ENCODE data around the gene LYG2.
"Not testable (repeated sequence)": the region's sequence is repeated elsewhere in the genome, so short reads cannot be mapped to it uniquely, and the experiment has no call there.

LYG2 gene, protein sequence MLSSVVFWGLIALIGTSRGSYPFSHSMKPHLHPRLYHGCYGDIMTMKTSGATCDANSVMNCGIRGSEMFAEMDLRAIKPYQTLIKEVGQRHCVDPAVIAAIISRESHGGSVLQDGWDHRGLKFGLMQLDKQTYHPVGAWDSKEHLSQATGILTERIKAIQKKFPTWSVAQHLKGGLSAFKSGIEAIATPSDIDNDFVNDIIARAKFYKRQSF

DNA sequence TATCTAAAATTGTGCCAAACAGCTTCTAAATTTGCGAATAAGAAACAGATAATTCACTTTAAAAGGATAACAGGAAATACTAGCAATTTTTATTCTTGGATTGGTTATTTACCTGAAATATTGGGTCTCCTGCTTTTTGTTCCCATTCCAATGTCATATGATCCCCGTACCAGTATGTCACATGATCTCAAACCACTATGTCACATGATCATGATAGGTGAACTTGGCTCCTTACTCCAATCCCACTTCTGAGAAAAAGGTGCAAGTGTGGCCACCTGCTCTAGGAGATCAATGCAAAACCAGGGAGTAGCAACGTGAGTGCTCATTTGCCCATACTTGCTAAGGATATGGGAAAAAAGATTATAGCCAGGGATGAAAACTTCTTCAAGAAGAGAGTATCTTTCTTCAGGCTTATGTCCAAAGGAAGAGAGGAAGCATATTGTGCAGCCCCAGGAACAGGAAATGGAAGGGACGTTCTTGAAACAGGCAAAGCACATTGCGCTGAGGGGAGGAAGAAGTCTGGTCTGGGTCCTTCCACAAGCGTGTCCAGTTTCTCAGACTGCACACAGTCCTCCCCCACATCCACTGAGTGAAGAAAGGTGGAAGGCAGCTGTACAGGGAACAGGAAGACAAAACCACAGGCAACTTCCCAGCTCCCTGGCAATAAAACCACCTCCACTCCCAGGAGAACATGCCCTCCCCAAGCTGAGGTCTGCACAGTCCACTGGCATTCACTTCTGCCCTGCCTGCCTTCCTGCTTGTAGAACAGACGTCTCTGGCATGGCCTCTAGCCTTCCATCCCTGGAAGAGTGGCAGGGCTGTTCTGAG, at the start of gene LYG2:
Gene LYG2 (minus strand): TSS at position 176 of the 828 bp plus-strand sequence. CDS start 1,406 bp downstream, outside the sequence.
- FAIRE-seq, result no peak

DNA sequence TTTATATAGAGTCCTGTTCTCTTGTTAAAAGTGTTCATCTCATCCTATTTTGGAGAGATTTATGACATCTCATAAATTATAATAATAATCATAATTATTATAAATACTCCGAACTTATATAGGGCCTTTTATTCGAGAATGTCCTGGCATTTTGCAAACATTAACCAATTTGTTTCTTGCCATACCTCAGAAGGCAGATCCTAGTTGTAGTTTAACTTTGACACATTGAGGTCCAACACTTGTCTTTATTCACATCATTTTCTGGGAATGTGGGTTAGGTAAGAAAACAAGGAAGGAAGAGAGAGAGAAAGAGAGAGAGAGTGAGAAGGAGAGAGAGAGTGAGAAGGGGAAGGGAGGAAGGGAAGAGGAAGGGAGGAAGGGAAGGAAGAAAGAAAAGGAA, 45.6 kb upstream of the LYG2 start, which contains the start of gene LYG1:
Gene LYG1 (minus strand): TSS at position 101 of the 400 bp plus-strand sequence. CDS start 5,527 bp downstream, outside the sequence.
- FAIRE-seq, result not testable (repeated sequence)

DNA sequence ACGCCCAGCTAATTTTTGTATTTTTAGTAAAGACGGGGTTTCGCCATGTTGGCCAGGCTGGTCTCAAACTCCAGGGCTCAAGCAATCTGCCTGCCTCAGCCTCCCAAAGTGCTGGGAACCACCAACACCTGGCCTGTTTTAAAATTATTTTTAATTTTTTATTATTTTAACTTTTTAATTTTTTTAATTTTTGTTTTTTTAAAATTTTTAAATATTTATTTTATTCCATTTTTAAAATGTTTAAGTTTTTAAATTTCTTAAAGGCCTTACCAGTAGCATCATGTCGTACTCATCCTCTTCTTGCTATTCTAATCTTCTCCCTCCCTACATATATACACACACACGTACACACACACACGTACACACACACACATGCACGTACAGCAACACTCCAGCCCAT, 44.1 kb upstream of the LYG2 start:
- no peak for FAIRE-seq

DNA sequence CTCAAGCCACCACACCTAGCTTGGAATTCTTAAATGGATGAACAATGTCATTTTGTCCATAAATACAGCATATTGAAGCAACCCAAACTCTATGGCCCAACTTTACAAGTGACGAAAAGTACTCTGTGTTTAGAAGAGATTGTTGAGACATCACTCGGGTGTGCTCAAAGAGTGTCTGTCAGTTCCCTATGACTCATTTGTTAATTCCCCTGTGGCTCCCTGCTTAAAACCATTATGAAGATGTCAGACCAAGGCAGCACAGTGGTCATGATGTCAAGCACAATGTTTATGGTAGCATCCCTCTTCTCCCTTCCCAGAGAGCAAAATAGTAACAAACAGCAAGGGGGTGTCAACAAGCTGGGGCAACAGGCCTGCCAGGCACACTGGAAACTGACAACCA, 42.5 kb upstream of the LYG2 start:
- FAIRE-seq, result no peak

DNA sequence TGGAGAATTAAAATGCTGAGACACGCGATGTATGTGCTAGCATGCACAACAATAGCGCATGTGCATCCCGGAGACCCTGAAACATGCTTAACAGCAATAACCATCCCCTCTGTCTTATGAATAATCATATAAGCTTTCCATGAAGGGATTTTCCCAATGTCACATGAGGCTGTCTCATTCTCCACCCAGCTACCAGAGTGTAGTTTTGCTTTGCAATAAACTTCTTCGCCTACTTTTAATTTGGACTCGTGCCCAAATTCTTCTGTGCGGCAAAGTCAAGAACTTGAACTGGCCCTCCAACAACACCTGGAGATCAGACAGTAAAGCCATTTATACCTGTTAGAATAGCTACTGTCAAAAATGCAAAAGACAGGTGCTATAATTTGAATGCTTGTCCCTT, 30.1 kb upstream of the LYG2 start:
- FAIRE-seq, result no peak

DNA sequence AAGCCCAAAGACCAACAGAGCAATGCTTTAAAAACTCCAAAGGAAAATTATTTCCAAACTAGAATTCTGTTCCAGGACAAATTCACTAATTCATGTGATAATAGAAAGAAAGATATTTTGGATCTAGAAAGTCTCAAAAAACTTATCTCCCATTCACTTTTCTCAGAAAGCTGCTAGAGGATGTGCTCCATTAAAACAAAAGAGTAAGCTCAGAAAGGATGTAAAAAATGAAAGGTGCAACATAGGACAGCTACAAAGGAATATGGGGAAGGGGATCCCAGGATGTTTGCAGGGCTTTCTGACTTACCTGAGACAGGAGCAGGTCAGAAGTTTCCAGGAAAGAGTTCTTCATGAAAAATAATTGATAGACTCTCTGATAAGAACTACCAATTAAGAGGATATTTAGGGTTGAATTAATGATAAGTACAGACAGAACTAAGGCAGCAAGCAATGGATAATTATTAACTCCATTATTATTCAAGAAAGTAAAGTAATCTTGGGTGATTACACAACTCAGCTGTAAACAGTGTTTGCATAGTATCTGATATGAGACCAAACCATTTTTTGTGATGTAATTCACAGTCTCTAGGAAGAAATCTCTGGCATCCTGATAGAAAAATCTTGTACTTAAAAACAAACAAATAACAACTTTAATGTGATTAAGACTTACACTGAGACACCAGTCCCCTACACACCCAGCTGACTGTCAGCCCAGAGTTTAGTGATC, 24.7 kb upstream of the LYG2 start:
- FAIRE-seq, result no peak

DNA sequence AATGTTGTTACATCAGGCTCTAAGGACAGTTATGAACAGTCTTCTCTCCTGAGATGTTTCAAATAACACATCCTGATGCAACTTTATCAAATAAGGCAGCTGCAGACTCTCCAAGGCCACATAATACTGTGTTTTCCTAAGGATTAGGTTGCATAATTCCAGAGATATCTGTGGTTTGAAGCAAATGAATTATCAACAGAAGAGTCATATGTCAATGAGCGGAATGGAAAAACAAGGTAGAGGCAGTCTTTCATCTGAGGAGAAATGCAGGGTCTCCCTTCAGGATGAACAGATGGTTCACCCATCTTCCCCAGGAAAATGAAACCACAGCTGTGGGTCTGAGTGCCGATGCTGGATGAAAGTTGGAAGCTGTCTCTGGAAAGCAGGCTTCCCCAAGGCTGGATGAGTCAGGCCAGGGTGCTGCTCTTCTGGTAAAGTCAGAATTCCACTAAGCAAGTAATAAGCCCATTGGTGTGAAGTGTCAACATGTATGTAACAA, 23.4 kb upstream of the LYG2 start:
- FAIRE-seq, result no peak

DNA sequence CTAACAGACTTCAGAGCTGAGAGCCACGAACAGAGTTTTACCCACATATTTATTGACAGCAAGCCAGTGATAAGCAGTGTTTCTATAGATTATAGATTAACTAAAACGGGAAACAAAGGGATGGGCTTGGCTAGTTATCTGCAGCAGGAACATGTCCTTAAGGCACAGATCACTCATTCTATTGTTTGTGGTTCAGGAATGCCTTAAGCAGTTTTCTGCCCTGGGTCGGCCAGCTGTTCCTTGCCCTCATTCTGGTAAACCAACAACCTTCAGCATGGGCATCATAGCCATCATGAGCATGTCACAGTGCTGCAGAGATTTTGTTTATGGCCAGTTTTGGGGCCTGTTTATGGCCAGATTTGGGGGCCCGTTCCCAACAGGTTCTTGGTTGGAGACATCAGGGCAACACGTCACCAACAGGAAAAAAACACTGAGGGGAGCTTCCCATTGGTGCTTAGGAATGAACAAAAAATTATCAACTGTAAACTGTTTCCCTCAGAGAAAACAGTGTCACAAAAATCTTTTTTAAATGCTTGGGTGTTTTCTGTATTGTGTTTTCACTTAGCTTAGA, 22.8 kb upstream of the LYG2 start:
- not testable (repeated sequence) for FAIRE-seq

DNA sequence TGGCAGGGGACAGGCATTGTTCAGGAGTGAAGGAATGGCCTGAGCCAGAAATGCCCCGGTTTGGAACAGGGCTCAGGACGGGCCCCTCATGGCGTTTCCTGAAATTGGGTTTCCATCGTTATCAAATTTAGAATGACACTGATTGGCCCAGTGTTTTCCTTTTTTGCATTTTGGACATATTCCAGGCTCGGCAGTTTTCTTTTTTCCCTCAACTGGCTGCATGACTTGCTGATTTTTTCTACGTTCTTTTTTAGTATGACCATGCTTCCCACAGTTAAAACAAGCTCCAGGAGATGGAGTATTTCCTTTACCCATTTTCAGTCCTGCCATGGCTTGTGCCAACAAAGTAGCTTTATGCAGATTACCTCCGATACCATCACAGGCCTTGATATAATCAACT, 20.4 kb upstream of the LYG2 start:
- no peak for FAIRE-seq

DNA sequence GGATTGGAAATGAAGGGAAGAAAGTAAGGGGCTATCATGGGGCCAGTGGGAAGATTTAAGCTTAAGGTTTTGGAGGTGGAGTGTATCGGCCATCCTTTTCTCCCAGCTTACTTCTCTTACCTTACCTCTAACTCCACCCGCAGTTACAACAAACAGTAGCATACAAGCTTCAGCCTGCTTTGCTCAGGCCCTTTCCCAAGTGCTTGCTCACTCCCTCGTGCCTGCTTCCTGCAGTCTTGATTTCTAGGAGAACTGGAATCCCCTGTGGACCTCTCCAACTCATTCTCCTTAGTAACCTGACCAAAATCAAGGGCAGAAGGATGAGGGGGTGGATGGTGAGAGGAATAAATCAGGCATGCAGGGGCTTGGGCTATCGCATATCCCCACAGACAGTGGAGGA, 5.8 kb upstream of the LYG2 start:
- no peak for FAIRE-seq

DNA sequence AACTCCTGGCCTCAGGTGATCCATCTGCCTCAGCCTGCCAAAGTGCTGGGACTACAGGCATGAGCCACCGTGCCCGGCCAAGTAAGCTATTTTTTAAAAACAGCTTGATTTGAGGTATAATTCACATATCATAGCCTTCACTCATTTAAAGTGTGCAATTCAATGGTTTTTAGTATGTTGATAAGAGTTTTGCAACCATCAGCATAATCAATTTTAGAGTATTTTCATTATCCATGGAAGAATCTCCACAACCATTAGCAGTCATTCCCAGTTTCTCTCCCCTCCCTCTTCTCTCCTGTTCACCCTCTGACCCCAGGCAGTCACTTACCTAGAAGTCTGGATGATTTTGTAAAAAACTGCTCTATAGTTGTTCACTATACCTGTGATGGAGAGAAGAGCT, 4.7 kb upstream of the LYG2 start:
- FAIRE-seq, result no peak

DNA sequence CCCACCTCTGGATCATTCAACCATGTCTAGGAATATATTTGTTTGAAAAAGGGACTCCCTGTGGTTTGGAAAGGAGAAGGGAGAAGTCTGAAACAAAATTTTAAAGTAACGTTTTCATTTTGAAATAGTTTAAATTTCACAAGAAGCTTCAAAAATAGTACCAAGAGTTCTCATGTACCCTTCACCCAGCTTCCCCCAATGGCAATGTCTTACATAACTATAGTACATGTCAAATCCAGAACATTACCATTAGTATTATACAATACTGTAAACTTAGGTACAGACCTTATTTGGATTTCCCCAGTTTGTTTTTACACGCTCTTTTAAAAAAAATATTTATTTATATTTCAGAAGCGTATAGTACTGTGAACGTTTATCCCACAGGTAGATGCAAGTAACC, 4.0 kb upstream of the LYG2 start:
- FAIRE-seq, result no peak

DNA sequence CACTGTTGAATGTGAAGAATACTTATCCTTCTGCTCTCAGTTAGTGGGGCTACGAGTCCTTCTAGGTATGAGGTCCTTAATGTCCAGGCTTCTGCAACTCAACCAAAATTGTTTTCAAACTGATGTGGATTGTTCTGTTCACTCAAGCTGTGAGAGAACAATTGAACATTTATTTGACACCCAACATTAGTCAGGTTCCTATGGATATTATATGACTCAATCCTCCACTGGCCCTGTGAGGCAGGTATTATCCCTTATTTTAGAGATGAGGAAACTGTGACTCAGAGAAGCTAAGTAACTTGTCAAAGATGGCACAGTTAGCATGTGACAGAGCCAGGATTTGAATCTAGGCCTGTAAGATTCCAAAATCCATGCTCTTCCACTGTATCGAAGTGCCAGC, 1.2 kb upstream of the LYG2 start:
- FAIRE-seq, result no peak

DNA sequence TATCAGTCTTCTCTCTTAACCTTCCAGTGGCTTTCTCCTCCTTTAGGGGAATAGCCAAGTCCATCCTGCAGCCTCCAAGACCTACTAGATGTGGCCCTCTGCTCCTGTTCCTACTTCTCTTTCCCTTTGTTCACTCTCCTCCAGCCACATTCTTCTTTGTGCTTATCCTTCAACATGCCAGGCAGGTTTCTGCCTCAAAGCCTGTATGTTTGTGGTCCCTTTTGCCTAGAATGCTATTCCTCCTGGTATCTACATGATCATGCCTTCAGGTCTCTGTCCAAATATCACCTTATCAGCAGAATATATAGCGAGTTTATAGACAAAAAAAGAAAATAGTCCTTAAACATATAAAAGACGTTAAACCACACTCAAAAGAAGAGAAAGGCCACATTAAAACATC, 5.5 kb downstream of the LYG2 start:
- no peak for FAIRE-seq

DNA sequence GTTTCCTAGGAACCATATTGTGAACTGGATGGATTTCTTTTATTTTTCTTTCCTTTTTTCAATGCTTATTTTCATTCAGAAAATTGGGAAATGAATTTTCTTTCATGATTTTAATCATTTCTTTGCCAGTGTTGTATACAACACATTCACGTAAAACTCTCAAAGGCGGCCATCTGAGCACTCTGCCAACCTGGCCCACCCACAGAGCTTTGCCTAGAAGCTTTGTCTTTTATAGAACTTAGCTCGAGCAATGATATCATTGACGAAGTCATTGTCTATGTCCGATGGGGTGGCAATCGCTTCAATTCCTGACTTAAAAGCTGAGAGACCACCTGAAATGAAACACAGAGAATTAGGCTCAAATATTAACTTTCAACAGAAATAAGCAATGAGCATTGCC, 13.3 kb downstream of the LYG2 start:
- FAIRE-seq, result no peak

DNA sequence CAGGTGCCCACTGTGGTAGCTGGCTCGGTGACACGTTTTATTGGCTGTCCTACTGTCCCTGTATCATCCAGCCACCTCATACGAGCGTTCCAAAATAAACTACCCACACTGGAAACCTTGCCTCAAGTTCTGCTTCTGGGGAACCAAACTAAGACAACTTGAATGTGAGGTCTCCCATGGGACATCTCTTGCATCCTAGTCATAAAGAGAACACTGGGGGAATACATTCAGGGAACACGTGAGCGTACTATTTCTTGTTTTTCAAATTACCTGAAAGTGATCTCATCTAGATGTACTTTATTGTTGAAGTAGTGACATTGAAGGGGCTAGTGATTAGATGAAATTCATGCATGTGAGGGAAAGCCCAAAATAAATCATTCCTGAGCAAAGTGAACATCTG, 15.0 kb downstream of the LYG2 start:
- no peak for FAIRE-seq

DNA sequence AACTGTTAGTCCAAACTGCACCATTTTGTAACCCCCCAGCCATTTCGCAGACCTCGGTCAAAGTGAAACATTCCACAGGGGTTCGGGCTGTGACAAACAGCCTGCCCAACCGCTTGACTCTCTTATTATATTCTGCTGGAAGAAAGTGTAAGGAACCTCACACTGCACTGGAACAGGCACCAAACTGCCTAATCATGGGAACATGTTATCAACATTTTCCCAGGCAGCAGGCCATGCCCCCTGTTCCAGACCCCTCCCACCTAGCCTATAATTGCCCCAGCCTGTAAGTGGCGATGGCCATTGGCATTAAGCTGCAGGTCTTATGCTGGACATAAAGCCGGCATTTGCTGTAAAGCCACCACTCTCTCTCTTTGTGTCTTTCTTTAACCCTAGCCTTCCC, 16.9 kb downstream of the LYG2 start:
- FAIRE-seq, result no peak

DNA sequence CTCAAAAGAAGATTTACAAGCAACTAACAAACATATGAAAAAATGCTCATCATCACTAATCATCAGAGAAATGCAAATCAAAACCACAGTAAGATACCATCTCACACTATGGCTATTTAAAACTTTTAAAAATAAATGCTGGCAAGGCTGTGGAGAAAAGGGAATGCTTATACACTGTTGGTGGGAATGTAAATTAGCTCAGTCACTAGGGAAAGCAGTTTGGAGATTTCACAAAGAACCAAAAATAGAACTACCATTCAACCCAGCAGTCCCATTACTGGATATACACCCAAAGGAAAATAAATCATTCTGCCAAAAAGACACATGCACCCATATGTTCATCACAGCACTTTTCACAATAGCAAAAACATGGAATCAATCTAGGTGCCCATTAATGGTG, 22.3 kb downstream of the LYG2 start:
- FAIRE-seq, result not testable (repeated sequence)

DNA sequence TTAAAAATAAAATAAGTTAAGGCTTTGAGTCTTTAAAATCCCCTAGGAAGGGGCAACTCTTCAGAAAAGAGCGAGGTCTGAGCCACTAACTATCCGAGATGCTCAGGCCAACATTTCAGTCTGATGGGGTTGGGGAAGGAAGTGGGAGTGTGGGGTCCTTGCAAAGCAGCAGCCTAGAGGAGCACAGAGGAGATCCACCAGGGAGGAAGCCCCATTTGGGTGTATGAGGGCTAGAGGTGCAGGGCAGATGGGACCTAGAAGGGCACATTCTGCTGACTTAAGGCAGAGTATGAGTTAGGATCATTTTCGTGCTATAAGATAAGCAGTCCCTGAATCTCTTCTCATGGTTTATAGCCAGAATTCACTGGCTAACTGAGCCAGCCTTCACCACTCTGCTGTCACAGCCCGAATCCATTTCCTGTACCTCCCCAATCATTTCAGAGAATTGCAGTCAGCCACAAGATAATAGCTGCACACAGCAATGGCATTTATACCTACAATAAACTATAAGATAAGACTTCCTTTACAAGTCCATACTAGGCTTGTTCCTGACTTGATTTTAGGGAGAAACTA, 37.5 kb downstream of the LYG2 start:
- FAIRE-seq, result no peak

DNA sequence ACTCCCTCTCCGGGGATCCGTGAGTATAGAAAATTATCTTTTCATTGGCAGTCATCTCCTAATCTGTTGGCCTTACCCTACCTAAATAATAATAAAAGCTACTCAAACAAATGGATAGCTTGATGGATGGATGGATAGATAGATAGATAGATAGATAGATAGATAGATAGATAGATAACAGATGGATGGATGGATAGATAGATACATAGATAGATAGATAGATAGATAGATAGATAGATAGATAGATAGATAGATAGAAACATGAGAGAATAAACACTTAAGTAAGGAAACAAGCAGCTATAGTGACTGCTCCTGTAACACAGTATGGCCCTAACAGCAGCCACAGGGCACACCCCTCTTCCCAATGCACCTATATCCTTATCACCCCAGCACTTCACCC, 39.4 kb downstream of the LYG2 start:
- no peak for FAIRE-seq

DNA sequence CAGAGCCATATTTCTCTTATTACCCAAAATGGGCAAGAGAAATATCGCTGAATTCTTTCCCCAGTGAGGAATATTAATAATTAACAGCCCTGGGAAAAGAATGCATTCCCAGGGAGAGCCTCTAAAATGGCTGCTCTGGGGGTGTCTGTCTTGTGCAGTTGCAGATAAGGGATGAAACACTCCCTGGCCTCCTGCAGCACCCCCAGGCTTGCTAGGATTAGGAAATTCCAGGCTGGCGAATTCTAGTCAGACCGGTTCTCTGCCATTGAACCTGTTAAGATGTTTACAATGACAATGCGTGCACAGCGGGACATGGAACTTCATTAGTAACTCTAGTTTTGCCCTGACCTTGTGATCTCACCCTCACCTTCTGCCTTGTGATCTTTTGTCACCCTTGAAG, 50.0 kb downstream of the LYG2 start:
- no peak for FAIRE-seq

DNA sequence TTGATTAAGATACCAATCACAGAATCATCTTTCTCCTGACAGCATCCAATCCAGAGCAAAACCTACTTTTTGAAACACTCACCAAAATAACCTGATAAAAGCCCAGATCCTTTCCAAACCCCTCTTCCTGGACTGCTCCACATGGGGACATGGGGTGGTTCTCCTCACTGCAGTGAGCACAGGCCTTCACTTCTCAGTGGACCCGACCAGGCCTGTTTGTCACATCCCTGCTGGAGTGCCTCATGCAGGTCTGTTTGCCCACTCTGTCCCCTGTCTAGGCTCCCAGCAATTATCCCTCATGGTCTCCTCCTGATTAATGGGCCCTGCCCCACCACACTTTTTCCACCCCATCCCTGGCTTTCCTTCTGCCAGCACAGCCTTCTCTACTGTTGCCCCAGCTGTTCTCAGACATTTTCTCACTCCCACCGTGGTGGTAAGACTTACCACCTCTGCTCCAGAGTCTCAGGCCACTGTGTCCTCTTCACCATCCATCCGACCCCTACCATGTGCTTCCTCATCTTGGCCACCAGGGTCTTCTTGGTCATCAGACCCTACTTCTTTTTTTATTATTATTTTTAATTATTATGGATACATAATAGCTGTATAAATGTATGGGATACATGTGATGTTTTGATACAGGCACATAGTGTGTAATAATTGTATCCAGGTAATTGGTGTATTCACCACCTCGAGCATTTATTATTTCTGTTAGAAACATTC, 53.3 kb downstream of the LYG2 start:
- FAIRE-seq, result no peak
